LNCaP clone FGC (cell line): Measurements from ENCODE around the gene PRKAR1B.

Experiments used
- DNase-seq: peaks from one replicate; pipeline ENCODE4 v3.0.0-alpha.2; 2011; ENCODE audit warnings: low read depth
- H3K4me3 ChIP-seq: 2 replicates; pipeline ENCODE4 v1.5.1; 2011; ENCODE audit warnings: mild to moderate bottlenecking, low read depth, low read length, control low read depth
- TF ChIP-seq, protein P1 (sequence below): IDR thresholded peaks from 2 replicates; pipeline ENCODE4 v1.5.1; 2012; ENCODE audit warnings: mild to moderate bottlenecking; ENCODE audit not compliant: control insufficient read depth, insufficient read depth; ENCODE audit errors: extremely low read depth

The PRKAR1B gene

DNA sequence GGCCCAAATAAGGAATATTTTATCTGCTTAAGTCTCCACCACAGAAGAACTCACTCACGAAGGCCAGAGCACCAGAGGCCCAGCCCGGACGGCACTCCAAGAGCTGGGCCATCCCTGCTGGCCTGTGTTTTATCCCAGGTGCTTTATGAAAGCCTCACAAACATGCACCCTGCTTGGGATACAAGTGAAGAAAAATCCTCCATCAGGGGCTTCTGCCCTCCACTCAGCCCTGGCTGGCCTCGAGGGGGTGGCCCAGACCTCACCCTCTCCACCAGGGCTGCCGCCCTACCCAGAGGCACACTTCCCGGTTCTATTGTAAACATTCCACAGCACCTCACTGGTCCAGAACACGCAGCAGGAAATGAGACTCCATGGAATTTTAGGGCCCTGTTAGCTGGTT, 20.4 kb downstream of the PRKAR1B start:
- no peak overlapping the region for H3K4me3 ChIP-seq
- TF ChIP-seq, protein P1, sequence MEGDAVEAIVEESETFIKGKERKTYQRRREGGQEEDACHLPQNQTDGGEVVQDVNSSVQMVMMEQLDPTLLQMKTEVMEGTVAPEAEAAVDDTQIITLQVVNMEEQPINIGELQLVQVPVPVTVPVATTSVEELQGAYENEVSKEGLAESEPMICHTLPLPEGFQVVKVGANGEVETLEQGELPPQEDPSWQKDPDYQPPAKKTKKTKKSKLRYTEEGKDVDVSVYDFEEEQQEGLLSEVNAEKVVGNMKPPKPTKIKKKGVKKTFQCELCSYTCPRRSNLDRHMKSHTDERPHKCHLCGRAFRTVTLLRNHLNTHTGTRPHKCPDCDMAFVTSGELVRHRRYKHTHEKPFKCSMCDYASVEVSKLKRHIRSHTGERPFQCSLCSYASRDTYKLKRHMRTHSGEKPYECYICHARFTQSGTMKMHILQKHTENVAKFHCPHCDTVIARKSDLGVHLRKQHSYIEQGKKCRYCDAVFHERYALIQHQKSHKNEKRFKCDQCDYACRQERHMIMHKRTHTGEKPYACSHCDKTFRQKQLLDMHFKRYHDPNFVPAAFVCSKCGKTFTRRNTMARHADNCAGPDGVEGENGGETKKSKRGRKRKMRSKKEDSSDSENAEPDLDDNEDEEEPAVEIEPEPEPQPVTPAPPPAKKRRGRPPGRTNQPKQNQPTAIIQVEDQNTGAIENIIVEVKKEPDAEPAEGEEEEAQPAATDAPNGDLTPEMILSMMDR = no peak
- no peak for DNase-seq

DNA sequence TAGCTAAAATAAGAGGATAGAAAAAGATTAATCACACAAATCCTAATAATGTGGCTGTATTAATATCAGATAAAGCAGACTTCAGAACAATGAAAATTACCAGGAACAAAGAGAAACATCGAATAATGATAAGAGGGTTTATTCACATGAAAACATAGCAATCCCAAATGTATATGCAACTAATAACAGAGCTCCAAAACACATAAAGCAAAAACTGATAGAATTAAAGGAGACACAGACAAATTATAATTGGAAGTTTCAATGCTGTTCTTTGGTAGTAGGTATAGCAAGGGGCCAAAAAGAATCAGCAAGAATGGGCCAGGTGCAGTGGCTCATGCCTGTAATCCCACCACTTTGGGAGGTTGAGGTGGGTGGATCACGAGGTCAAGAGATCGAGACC, 24.0 kb downstream of the PRKAR1B start:
- no peak for DNase-seq
- TF ChIP-seq, protein P1 = no peak
- H3K4me3 ChIP-seq = no peak overlapping the region

DNA sequence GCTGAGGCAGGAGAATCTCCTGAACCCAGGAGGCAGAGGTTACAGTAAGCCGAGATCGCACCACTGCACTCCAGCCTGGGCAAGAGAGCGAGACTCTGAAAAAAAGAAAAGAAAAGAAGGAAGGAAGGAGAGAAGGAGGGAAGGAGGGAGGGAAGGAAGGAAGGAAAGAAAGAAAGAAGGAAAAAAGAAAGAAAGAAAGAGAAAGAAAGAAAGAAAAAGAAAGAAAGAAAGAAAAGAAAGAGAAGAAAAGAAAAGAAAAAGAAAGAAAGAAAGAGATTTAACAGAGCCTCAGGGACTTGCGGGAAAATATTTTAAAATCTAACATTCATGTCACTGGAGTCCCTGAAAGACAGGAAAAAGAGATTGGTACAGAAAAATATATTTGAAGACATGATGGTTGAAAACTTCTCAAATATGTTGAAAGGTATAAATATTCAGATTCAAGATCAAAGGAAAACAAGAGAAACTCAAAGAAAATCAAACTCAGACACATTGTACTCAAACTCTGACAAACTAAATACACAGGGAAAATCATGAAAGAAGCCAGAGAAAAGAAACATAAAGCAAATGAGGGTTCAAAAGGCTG, 25.9 kb downstream of the PRKAR1B start:
- H3K4me3 ChIP-seq = no peak overlapping the region
- TF ChIP-seq, protein P1 = no peak

DNA sequence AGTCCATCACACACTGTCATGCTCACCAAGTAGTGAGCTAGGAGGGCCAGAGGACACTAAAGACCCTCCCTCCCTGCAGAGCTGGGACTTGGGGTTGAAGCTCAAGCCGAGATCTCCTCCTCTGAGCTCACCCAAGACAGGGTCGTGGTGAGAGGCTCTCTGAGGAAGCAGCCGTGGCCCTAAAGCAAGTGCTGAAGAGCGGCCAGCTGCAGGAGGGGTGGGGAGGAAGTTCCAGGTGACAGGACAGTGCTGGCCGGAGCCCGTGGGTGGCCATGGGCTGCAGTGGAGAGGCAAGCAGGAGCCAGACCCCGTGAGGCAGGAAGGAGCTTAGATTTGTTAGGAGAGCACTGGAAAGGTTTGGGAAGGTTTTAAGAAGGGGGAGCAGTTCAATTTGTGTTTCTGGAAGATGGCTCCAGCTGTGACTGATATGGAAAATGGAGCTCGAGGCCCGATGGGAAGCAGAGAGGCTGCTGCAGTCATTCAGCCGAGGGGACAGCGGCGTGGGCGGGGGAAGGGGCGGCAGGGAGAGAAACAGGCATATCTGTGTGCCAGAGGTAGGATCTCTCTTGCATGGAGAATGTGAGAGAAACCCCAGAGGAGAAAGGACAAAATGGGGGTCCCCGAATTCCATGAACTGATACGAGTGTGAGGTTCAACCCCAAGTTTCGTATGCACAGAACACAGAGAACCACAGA, 27.5 kb downstream of the PRKAR1B start:
- DNase-seq = no peak
- TF ChIP-seq, protein P1 = no peak
- no peak overlapping the region for H3K4me3 ChIP-seq

More for the DNA sequence above, 25.9 kb downstream of the PRKAR1B start:
- no peak for DNase-seq

DNA sequence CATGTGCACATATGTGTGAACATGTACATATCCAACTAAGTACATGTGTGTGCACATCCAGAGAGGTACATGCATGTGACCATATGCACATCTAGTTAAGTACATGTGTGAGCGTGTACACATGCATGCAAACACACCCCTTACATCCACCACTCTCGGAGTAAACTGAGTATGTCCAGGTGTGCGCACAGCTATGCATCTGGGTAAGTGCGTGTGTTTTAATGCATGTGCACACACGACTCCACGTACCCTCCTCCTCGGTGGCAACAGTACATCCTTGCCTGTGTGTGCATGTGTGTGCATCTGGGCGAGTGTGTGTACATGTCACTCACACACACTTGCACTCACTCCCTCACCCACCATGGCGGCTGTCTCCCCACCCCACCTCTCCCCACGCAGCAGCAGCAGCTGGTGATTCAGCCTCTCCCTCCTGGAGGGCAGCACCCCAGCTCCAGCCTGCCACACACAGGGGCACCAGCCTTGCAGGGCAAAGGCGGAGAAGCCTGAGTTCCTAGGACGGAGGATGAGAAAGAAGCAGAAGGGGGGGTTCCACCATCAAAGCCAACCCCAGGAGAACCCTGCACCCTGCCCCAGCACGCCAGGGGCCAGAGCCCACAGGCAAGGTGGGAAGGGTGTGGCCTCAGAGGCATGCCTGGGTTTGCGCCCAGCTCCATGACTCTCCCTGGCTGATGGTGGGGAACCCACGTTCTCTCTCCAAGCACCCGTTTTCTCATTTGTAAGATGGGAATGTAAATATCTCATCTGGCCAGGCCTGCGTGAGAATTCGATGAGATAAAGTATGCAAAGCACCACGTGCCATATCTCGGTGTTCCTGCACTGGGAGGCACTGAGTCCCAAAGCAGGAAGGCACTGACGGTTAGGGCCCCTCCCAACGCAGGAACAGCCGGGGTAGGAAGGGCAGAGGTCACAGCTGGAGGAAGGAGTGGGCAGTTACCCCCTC, 28.3 kb downstream of the PRKAR1B start:
- DNase-seq = no peak
- TF ChIP-seq, protein P1 = no peak
- no peak overlapping the region for H3K4me3 ChIP-seq

DNA sequence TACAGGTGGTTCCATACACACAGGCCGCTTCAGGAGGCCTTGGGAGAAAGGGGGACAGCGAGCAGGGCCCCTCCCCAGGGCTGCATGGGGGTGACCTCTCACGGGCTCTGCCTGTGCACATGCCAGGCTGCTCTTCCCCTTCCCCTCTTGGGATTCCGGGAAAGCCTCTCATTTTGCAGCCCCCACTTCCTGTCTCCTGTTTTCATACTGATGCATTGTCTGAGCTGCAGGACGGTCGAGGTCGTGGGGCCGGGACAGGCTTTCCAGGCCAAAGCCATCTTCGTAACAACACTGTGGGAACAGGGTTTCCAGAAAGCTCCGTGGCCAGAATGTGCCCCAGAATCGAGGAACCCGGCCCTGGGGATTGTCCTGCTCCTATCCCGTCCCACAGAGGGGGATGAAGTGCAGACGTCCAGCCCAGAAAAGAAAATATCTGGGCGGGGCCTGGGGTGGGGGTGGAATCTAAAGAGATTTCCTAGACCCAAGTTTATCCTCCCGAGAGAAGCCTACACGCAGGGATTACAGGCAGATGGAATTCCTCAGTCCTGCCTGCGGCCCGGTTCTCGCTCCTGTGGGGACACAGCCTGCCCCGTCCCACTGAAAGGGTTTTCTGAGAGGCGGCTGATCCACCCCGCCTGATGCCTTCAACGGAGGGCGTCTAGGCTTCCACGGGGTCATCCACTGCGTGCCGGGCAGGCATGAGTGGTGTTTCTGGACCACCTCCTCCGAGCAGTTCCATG, 30.1 kb downstream of the PRKAR1B start:
- no peak for DNase-seq
- no peak overlapping the region for H3K4me3 ChIP-seq
- TF ChIP-seq, protein P1 = no peak
